H1 (cell line): ENCODE measurements around the gene MRPL16. TPM values are rescaled to one million over a fixed set of nuclear protein-coding genes. Genes with fewer than 3 reads are reported as not detected.

Experiments
- CTCF ChIA-PET: fragments of 300-600 bp; sonication (Branson Sonifier 250); formaldehyde crosslinking; loops from one replicate; lab custom pipeline; 2021; ENCODE audit not compliant: partially characterized antibody; lab: Charles Lee
- POLR2A ChIA-PET: fragments of 300-600 bp; sonication (Branson Sonifier 250); formaldehyde crosslinking; loops from one replicate; lab custom pipeline; 2021; ENCODE audit warnings: inconsistent platforms; ENCODE audit not compliant: partially characterized antibody; lab: Charles Lee
- DNase-seq, 2 experiments: peaks; one replicate each; pipeline versions ENCODE4 v3.0.0 to v3.0.0-alpha.2; 2010 to 2022; ENCODE audit warnings: low spot score in 2 of 2, low read depth in 1 of 2, mixed read lengths in 1 of 2
- FAIRE-seq: peaks from 2 replicates; lab custom pipeline; 2011; peaks lifted over from hg19 to GRCh38; lab: Jason Lieb, UNC
- H2AFZ ChIP-seq: 2 replicates; pipeline ENCODE4 v1.8.1; 2012; ENCODE audit warnings: low read length, inconsistent platforms
- H2AK5ac ChIP-seq: 2 replicates; pipeline ENCODE4 v1.6.1; 2013; ENCODE audit warnings: low read depth, low read length
- H2BK120ac ChIP-seq: replicated peaks from 2 replicates; pipeline ENCODE3; 2013; ENCODE audit warnings: low read depth, low read length, inconsistent platforms
- H2BK12ac ChIP-seq: 2 replicates; pipeline ENCODE4 v1.6.1; 2013; ENCODE audit warnings: low read depth, low read length
- H2BK15ac ChIP-seq: 2 replicates; pipeline ENCODE4 v1.6.1; 2013; ENCODE audit warnings: low read length
- H2BK20ac ChIP-seq: 2 replicates; pipeline ENCODE4 v1.6.1; 2013; ENCODE audit warnings: low read length
- H2BK5ac ChIP-seq: 2 replicates; pipeline ENCODE4 v1.6.1; 2013; ENCODE audit warnings: low read depth, low read length
- H3K14ac ChIP-seq: 2 replicates; pipeline ENCODE4 v1.6.1; 2013; ENCODE audit warnings: inconsistent platforms; ENCODE audit not compliant: insufficient read length
- H3K18ac ChIP-seq: 2 replicates; pipeline ENCODE4 v1.6.1; 2013; ENCODE audit warnings: low read length; ENCODE audit errors: extremely low read depth
- H3K23ac ChIP-seq: 2 replicates; pipeline ENCODE4 v1.6.1; 2013; ENCODE audit warnings: inconsistent platforms; ENCODE audit not compliant: insufficient read length
- H3K23me2 ChIP-seq: 2 replicates; pipeline ENCODE4 v1.6.1; 2013; ENCODE audit warnings: low read depth, low read length
- H3K27ac ChIP-seq: 2 replicates; pipeline ENCODE4 v1.6.1; 2011; ENCODE audit warnings: low read depth, low read length, inconsistent platforms
- H3K27me3 ChIP-seq, 4 experiments: replicated peaks in 1 of 4; 1 replicate in 1 of 4; 2 replicates in 3 of 4; pipeline versions ENCODE4 v1.6.1 to v1.8.1; 2011 to 2013; ENCODE audit warnings: low read length in 3 of 4, mild to moderate bottlenecking in 3 of 4, inconsistent platforms in 2 of 4, mixed read lengths in 2 of 4, moderate library complexity in 1 of 4; ENCODE audit not compliant: control insufficient read depth in 3 of 4, insufficient read depth in 3 of 4; ENCODE audit errors: extremely low read depth in 1 of 4
- H3K36me3 ChIP-seq, 4 experiments: 2 replicates each; pipeline versions ENCODE4 v1.6.1 to v1.8.1; 2011 to 2013; ENCODE audit warnings: mild to moderate bottlenecking in 4 of 4, low read length in 3 of 4, moderate library complexity in 2 of 4, control low read depth in 1 of 4, inconsistent platforms in 1 of 4; ENCODE audit not compliant: insufficient read depth in 4 of 4, control insufficient read depth in 2 of 4
- H3K4ac ChIP-seq: replicated peaks from 2 replicates; pipeline ENCODE3; 2013; ENCODE audit warnings: low read length, low read depth, mixed read lengths, inconsistent platforms; ENCODE audit not compliant: insufficient read length
- H3K4me1 ChIP-seq, 4 experiments: replicated peaks in 1 of 4; 1 replicate in 1 of 4; 2 replicates in 3 of 4; pipeline versions ENCODE4 v1.6.1 to v1.8.1; 2011 to 2013; ENCODE audit warnings: low read length in 3 of 4, inconsistent platforms in 2 of 4, mixed read lengths in 1 of 4; ENCODE audit not compliant: insufficient read depth in 4 of 4, control insufficient read depth in 3 of 4
- H3K4me2 ChIP-seq, 2 experiments: 2 replicates each; pipeline versions ENCODE4 v1.6.1 to v1.8.1; 2011 to 2013; ENCODE audit warnings: low read depth in 2 of 2, low read length in 2 of 2, control low read depth in 1 of 2, inconsistent platforms in 1 of 2, mild to moderate bottlenecking in 1 of 2; ENCODE audit not compliant: insufficient read depth in 1 of 2
- H3K4me3 ChIP-seq, 4 experiments: fragments of 200-600, 300-600 bp in 1 of 4; sonication (generic), shearing (Covaris generic), sonication (Bioruptor Twin) in 1 of 4; 2 replicates each; pipeline versions ENCODE4 v1.5.1 to v1.8.1; 2011 to 2016; ENCODE audit warnings: low read length in 4 of 4, low read depth in 3 of 4, control low read depth in 2 of 4, inconsistent platforms in 2 of 4, mild to moderate bottlenecking in 2 of 4, mixed read lengths in 1 of 4, moderate library complexity in 1 of 4; ENCODE audit not compliant: insufficient read depth in 2 of 4; ENCODE audit errors: extremely low read depth in 1 of 4
- H3K56ac ChIP-seq: replicated peaks from 2 replicates; pipeline ENCODE3; 2013; ENCODE audit warnings: low read depth, mild to moderate bottlenecking, mixed read lengths, low read length, inconsistent platforms; ENCODE audit not compliant: insufficient read length
- H3K79me1 ChIP-seq: 2 replicates; pipeline ENCODE4 v1.6.1; 2013; ENCODE audit warnings: low read depth, low read length, control low read depth
- H3K79me2 ChIP-seq, 2 experiments: 2 replicates each; pipeline versions ENCODE4 v1.6.1 to v1.8.1; 2012 to 2013; ENCODE audit warnings: low read length in 2 of 2, mild to moderate bottlenecking in 2 of 2, inconsistent platforms in 1 of 2; ENCODE audit not compliant: insufficient read depth in 2 of 2, control insufficient read depth in 1 of 2
- H3K9ac ChIP-seq, 4 experiments: replicated peaks in 1 of 4; 1 replicate in 1 of 4; 2 replicates in 3 of 4; pipeline versions ENCODE4 v1.6.1 to v1.8.1; 2011 to 2013; ENCODE audit warnings: low read depth in 3 of 4, low read length in 3 of 4, control low read depth in 2 of 4, mild to moderate bottlenecking in 2 of 4, moderate library complexity in 2 of 4, inconsistent platforms in 1 of 4; ENCODE audit errors: extremely low read depth in 1 of 4
- H3K9me3 ChIP-seq, 2 experiments: 2 replicates each; pipeline versions ENCODE4 v1.6.1 to v1.8.1; 2012 to 2013; ENCODE audit warnings: mild to moderate bottlenecking in 2 of 2, moderate library complexity in 2 of 2, control low read depth in 1 of 2, inconsistent platforms in 1 of 2, low read depth in 1 of 2, low read length in 1 of 2, mixed read lengths in 1 of 2; ENCODE audit not compliant: insufficient read depth in 2 of 2
- H4K20me1 ChIP-seq, 2 experiments: replicated peaks in 1 of 2; 2 replicates each; pipeline versions ENCODE3 to v1.8.1; 2011 to 2013; ENCODE audit warnings: inconsistent platforms in 2 of 2, low read length in 2 of 2, mild to moderate bottlenecking in 1 of 2; ENCODE audit not compliant: insufficient read depth in 2 of 2, control insufficient read depth in 1 of 2
- H4K5ac ChIP-seq: 2 replicates; pipeline ENCODE4 v1.6.1; 2013; ENCODE audit warnings: low read length, low read depth, mixed read lengths, inconsistent platforms; ENCODE audit not compliant: insufficient read length
- H4K8ac ChIP-seq: 2 replicates; pipeline ENCODE4 v1.8.0; 2013; ENCODE audit warnings: mild to moderate bottlenecking, moderate library complexity, low read length, inconsistent platforms; ENCODE audit not compliant: insufficient read depth; ENCODE audit errors: extremely low read depth
- H4K91ac ChIP-seq: replicated peaks from 2 replicates; pipeline ENCODE3; 2013; ENCODE audit warnings: low read length, mixed read lengths, inconsistent platforms; ENCODE audit not compliant: insufficient read length
- ATF3 ChIP-seq: IDR thresholded peaks from 2 replicates; pipeline ENCODE4 v1.6.1; 2011; ENCODE audit warnings: low read depth, mild to moderate bottlenecking, low read length; ENCODE audit not compliant: insufficient read depth
- CTBP2 ChIP-seq: IDR thresholded peaks from 2 replicates; pipeline ENCODE4 v1.7.0; 2011; ENCODE audit warnings: borderline replicate concordance, mild to moderate bottlenecking, moderate library complexity, mixed read lengths, low read length; ENCODE audit not compliant: insufficient read depth, insufficient read length
- EZH2 ChIP-seq: fragments of 200-600 bp; sonication (generic); IDR thresholded peaks from 2 replicates; pipeline ENCODE4 v1.7.1; 2012; ENCODE audit warnings: low read depth, mild to moderate bottlenecking, moderate library complexity, low read length, inconsistent platforms; ENCODE audit not compliant: severe bottlenecking
- JUN ChIP-seq: IDR thresholded peaks from 2 replicates; pipeline ENCODE4 v1.6.1; 2011; ENCODE audit warnings: low read depth, mild to moderate bottlenecking, improper control_type of control experiment, low read length
- NRF1 ChIP-seq: IDR thresholded peaks from 2 replicates; pipeline ENCODE4 v1.6.1; 2011; ENCODE audit warnings: mild to moderate bottlenecking, low read depth, low read length, improper control_type of control experiment
- SRF ChIP-seq: IDR thresholded peaks from 2 replicates; pipeline ENCODE4 v1.6.1; 2011; ENCODE audit warnings: mild to moderate bottlenecking, low read depth, low read length, moderate library complexity
- TAF7 ChIP-seq: optimal IDR thresholded peaks from 2 replicates; pipeline ENCODE3; 2011; ENCODE audit warnings: low read depth, mild to moderate bottlenecking, inconsistent platforms, low read length, moderate library complexity, borderline replicate concordance
- polyA plus RNA-seq, 7 experiments: library from polyadenylated mRNA; depleted of rRNA in 3 of 7; stranded (reverse) in 5 of 7; unstranded in 2 of 7; fragments of >200 nt in 5 of 7; fragments of 200-250 nt in 2 of 7; gene quantifications; 1 replicate in 5 of 7; 2 replicates in 1 of 7; 4 replicates in 1 of 7; pipeline versions ENCODE4 v1.2.1 to v1.2.3, GENCODE V29; 2011 to 2013; ENCODE audit warnings: missing spikeins in 2 of 7, mixed read lengths in 2 of 7
- total RNA-seq: library from RNA; stranded (reverse); fragmentation: NEBNext Ultra II Directional; extraction: Animal tissue kit (Norgen Biotek cat#: 25700); gene quantifications from 2 replicates; pipeline ENCODE4 v1.2.1, GENCODE V29; 2021

Gene MRPL16
- total and polyA plus RNA-seq, 2 of the 8 experiments (the other 6 are each of a cell fraction or from before 2014, with no cell fraction given), result 69.2 to 79.8 TPM

DNA sequence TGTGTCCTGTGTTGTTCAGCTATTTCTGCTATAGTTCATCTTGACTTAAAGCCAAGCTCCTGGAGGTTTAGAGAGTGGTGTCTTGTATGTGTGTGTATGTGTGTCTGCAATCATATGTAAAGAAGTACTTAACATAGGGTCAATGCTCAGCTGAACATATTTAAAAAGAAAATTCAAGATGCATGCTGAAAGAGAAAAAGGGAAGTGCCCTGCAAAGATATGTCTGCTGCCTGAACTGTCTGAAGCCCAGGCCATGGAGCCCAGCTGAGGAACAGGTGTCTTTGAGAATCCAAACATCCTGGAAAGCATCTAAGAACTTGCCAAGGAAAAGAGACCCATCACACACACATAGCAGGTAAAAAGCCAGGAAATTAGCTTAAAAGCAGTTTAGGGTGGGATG is 49.1 kb upstream of the MRPL16 start:
- Histone ChIP-seq H3K9ac (no peak overlapping the region), H3K4me1 (peaks cover 0 to 8% (median 3%) of the 10 kb centered on the region in 4 experiments; a peak in 4 of 7 replicates), H2BK120ac (no peak overlapping the region), H3K79me2 (no peaks in the 10 kb centered on the region), H3K9me3 (no peaks in the 10 kb centered on the region), H3K56ac (no peak overlapping the region), H2AK5ac (no peak overlapping the region), H3K27me3 (no peaks in the 10 kb centered on the region), H3K4me3 (no peak overlapping the region), H3K4ac (no peak overlapping the region), H3K14ac (no peak overlapping the region), H3K18ac (no peak overlapping the region), H3K23me2 (no peaks in the 10 kb centered on the region), H3K27ac (no peak overlapping the region), H2BK15ac (no peak overlapping the region), H2AFZ (no peak overlapping the region), H2BK12ac (no peak overlapping the region), H3K23ac (no peak overlapping the region), H4K91ac (no peak overlapping the region), H2BK5ac (no peak overlapping the region), H4K5ac (no peak overlapping the region), H2BK20ac (no peak overlapping the region), H4K8ac (no peak overlapping the region), H3K4me2 (no peak overlapping the region), H3K36me3 (no peaks in the 10 kb centered on the region), H3K79me1 (no peaks in the 10 kb centered on the region), H4K20me1 (no peaks in the 10 kb centered on the region)
- POLR2A ChIA-PET, result no interaction called here
- no peak for FAIRE-seq
- CTCF ChIA-PET, result interaction anchor here (0.6 kb wide), 1 partner anchor 405 kb away, joined by 3 read pairs; no protein-coding TSS in a partner anchor
- no peak for DNase-seq
- TF ChIP-seq JUN, result no peak
- no peak for TF ChIP-seq EZH2
- TF ChIP-seq NRF1, result no peak
- no peak for TF ChIP-seq TAF7
- no peak for TF ChIP-seq ATF3
- TF ChIP-seq SRF, result no peak
- no peak for TF ChIP-seq CTBP2
